DOHH2 (cell line): Measurements from ENCODE around the gene PCCB.

Experiments
- CTCF ChIP-seq: fragments of 200-600 bp; sonication (generic); IDR thresholded peaks from one replicate; pipeline ENCODE4 v1.5.1; 2014; ENCODE audit warnings: antibody characterized with exemption, mild to moderate bottlenecking, low read depth, low read length; ENCODE audit not compliant: poor library complexity, severe bottlenecking
- EZH2phosphoT487 ChIP-seq: fragments of 200-600 bp; sonication (generic); IDR thresholded peaks from 2 replicates; pipeline ENCODE4 v1.6.1; 2017; ENCODE audit warnings: borderline replicate concordance, mild to moderate bottlenecking, antibody characterized with exemption, low read length, moderate library complexity, mixed read lengths

- TF ChIP-seq CTCF (no peak), EZH2phosphoT487 (no peak)
These were observed 4.4 kb upstream of the PCCB start for GRCh38 chr3:136245691-136246090.
